ENCODE results near the gene FILIP1L.

Gene FILIP1L

DNA sequence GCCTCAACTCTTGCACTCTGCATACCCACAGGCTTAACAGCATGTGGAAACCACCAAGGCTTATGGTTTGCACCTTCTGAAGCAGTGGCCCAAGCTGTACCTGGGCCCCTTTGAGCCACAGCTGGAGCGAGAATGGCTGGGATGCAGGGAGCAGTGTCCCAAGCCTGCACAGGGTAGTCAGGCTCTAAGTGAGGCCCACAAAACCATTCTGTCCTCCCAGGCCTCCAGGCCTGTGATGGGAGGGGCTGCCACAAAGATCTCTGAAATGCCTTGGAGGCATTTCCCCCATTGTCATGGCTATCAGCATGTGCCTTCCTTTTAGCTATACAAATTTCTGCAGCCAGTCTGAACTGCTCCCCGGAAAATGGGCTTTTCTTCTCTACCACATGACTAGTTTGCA is 309.1 kb downstream of the FILIP1L start:
- ATAC-seq: no peak
- TF ChIP-seq GLIS3 (CRISPR knock-in tag; IDR thresholded peaks at IDR 0.05) (no peak), RARB (CRISPR knock-in tag; IDR thresholded peaks at IDR 0.05) (no peak), CSDC2 (CRISPR knock-in tag; IDR thresholded peaks at IDR 0.05) (no peak), ZC3H10 (CRISPR knock-in tag; IDR thresholded peaks at IDR 0.05) (no peak), TOX (CRISPR knock-in tag; IDR thresholded peaks at IDR 0.05; ENCODE audit: borderline replicate concordance) (no peak), ISL1 (CRISPR knock-in tag; IDR thresholded peaks at IDR 0.05) (no peak), CREB5 (CRISPR knock-in tag; IDR thresholded peaks at IDR 0.05; ENCODE audit: low read depth) (no peak), BACH2 (CRISPR knock-in tag; IDR thresholded peaks at IDR 0.05; ENCODE audit: borderline replicate concordance) (no peak), PPARA (CRISPR knock-in tag; IDR thresholded peaks at IDR 0.05; ENCODE audit: borderline replicate concordance) (no peak), ZNF70 (CRISPR knock-in tag; IDR thresholded peaks at IDR 0.05) (no peak), POU6F1 (CRISPR knock-in tag; IDR thresholded peaks at IDR 0.05; ENCODE audit: borderline replicate concordance, low read depth) (no peak), ZNF565 (CRISPR knock-in tag; conservative IDR thresholded peaks at IDR 0.05; ENCODE audit: low read depth) (no peak), ZNF8 (CRISPR knock-in tag; IDR thresholded peaks at IDR 0.05) (no peak), OSR1 (CRISPR knock-in tag; IDR thresholded peaks at IDR 0.05) (no peak), CSRNP3 (CRISPR knock-in tag; IDR thresholded peaks at IDR 0.05) (no peak), SNAI2 (CRISPR knock-in tag; IDR thresholded peaks at IDR 0.05) (no peak)

DNA sequence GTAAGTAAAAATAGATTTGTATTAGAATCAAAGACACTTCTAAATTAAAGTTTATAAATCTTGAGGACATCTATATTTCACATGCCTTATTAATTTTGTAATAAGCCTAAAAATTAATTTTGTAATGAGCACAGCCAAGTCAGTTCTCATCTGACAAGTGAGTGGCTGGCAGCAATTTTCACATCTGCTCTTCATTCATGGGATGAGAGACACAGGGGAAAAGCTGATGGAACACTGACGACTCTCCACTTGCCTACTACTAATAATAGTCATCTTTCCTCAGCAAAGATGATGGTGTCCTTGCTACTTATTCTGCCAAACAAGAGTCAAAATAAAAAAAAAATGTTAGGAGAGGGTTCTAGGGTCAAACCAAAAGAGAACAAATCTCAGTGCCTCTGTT is 311.0 kb downstream of the FILIP1L start:
- TF ChIP-seq SNAI2 (CRISPR knock-in tag; IDR thresholded peaks at IDR 0.05): no peak
- no peak for TF ChIP-seq ISL1 (CRISPR knock-in tag; IDR thresholded peaks at IDR 0.05)
- no peak for TF ChIP-seq GLIS3 (CRISPR knock-in tag; IDR thresholded peaks at IDR 0.05)
- TF ChIP-seq ZNF8 (CRISPR knock-in tag; IDR thresholded peaks at IDR 0.05): no peak
- TF ChIP-seq ARNTL (CRISPR knock-in tag; IDR thresholded peaks at IDR 0.05; ENCODE audit: borderline replicate concordance, low read depth): no peak
- no peak for TF ChIP-seq CREB5 (CRISPR knock-in tag; IDR thresholded peaks at IDR 0.05; ENCODE audit: low read depth)
- TF ChIP-seq CSDC2 (CRISPR knock-in tag; IDR thresholded peaks at IDR 0.05): no peak
- no peak for TF ChIP-seq ZFP3 (CRISPR knock-in tag; IDR thresholded peaks at IDR 0.05)
- no peak for TF ChIP-seq RARB (CRISPR knock-in tag; IDR thresholded peaks at IDR 0.05)
- TF ChIP-seq ESRRG (CRISPR knock-in tag; IDR thresholded peaks at IDR 0.05): no peak
- ATAC-seq: no peak

DNA sequence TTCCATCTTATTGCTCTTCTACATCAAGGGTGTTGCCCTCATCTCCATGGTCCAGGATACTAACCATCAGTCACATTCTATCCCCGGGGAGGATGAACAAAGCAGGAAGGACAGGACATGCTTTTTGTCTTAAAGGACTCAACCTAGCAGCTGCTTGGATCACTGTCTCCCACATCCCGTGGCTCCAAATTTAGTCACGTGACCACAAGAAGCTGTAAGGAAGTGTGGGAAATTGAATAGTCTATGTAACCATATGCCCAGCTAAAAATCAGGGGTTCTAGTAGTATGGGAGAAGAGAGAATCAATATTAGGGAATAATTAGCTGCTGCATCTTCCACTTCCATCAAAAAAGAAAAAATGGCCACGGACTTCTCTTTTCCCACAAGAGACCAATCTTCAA is 314.9 kb downstream of the FILIP1L start:
- TF ChIP-seq OSR1 (CRISPR knock-in tag; IDR thresholded peaks at IDR 0.05) (no peak), ZNF565 (CRISPR knock-in tag; conservative IDR thresholded peaks at IDR 0.05; ENCODE audit: low read depth) (no peak), TCF4 (CRISPR knock-in tag; IDR thresholded peaks at IDR 0.05; ENCODE audit: borderline replicate concordance) (no peak), PPARA (CRISPR knock-in tag; IDR thresholded peaks at IDR 0.05; ENCODE audit: borderline replicate concordance) (no peak), CSDC2 (CRISPR knock-in tag; IDR thresholded peaks at IDR 0.05) (no peak), ZC3H10 (CRISPR knock-in tag; IDR thresholded peaks at IDR 0.05) (no peak), ZNF8 (CRISPR knock-in tag; IDR thresholded peaks at IDR 0.05) (no peak), RARB (CRISPR knock-in tag; IDR thresholded peaks at IDR 0.05) (no peak), POU6F1 (CRISPR knock-in tag; IDR thresholded peaks at IDR 0.05; ENCODE audit: borderline replicate concordance, low read depth) (no peak), ESRRG (CRISPR knock-in tag; IDR thresholded peaks at IDR 0.05) (no peak), SNAI2 (CRISPR knock-in tag; IDR thresholded peaks at IDR 0.05) (no peak), TOX (CRISPR knock-in tag; IDR thresholded peaks at IDR 0.05; ENCODE audit: borderline replicate concordance) (no peak), CREB5 (CRISPR knock-in tag; IDR thresholded peaks at IDR 0.05; ENCODE audit: low read depth) (no peak), PATZ1 (CRISPR knock-in tag; IDR thresholded peaks at IDR 0.05; ENCODE audit: borderline replicate concordance) (no peak)
- ATAC-seq: no peak
